HCT116 (cell line): ENCODE results near the gene MAMLD1.

Experiments used
- POLR2A ChIP-seq: IDR thresholded peaks from 2 replicates; pipeline ENCODE4 v1.7.0; 2011; ENCODE audit warnings: borderline replicate concordance; ENCODE audit not compliant: insufficient read depth, insufficient read length; ENCODE audit errors: extremely low read depth
- POLR2AphosphoS5 ChIP-seq: IDR thresholded peaks from 2 replicates; pipeline ENCODE4 v1.6.1; 2011; ENCODE audit warnings: mild to moderate bottlenecking, low read depth, low read length, moderate library complexity

DNA sequence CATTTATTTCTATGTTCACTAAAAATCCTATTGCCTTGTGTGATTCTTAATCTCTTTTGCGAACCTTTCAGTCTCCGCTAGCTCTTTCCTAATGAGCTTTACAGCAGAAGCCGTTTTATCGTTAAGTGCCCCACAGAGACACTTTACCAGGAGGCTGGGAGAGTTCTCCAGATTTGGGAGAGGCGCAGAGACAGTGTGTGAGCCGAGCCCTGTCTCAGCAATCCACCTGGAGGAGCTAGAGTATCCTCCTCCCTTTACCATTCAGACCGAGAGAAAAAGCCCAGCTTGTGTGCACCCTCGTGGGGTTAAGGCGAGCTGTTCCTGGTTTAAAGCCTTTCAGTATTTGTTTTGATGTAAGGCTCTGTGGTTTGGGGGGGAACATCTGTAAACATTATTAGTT, 150.4 kb downstream of the MAMLD1 start:
- TF ChIP-seq POLR2A (no peak), POLR2AphosphoS5 (no peak)
